ENCODE data around the gene ZFP1. TPM values are rescaled to one million over a fixed set of nuclear protein-coding genes. Genes with fewer than 3 reads are reported as not detected.
"Not testable (repeated sequence)": the region's sequence is repeated elsewhere in the genome, so short reads cannot be mapped to it uniquely, and the experiment has no call there.

The ZFP1 gene
- total RNA-seq, 6 donors from 2014 or later, result 4.2 to 10.8 (median 7.0) TPM

DNA sequence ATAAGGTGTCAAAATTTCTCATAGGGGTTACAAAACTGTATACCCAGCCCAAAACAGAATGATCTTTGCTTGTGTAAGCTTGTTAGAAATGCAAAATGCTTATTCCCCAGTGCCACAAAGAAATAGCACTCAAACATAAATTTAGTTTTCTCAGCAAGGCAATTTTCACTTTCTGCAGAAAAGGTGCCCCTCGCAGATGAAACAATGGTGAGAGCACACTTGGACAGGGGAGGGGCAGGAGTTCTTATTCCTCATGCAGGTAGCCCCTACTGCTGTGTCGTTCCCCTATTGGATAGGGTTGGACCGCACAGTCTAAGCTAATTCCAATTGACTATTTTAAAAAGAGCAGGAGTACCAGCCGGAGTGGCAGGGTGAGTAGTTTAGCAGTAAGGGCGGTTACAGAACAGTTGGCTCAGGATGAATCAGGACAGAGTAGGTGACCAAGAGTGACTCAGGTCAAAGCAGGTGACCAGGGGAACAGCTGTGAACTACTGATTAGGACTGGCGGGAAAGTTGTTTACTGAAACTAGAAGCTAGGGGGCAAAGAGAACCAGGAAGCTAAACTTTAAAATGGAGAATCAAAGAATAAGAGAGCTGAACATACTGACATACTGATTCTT, 26.3 kb upstream of the ZFP1 start:
- TF ChIP-seq CTCF (IDR thresholded peaks at IDR 0.05), result no peak
- no peak for TF ChIP-seq POLR2A (IDR thresholded peaks at IDR 0.05)
- TF ChIP-seq EP300 (IDR thresholded peaks at IDR 0.05), result no peak
- TF ChIP-seq POLR2AphosphoS5 (IDR thresholded peaks at IDR 0.05), result no peak
- H3K27me3 ChIP-seq, result no peaks in the 10 kb centered on the region
- DNase-seq (no peak), ATAC-seq (ENCODE audit: low FRiP score in 2 of 2) (no peak)
- H3K36me3 ChIP-seq, result no peaks in the 10 kb centered on the region
- peaks cover 5 to 18% (median 6%) of the 10 kb centered on the region in 4 donors for H3K9me3 ChIP-seq
- H3K4me1 ChIP-seq, result peaks cover 0 to 1% (median 0%) of the 10 kb centered on the region in 4 donors
- no peak overlapping the region for H3K4me3 ChIP-seq
- H3K27ac ChIP-seq, result no peak overlapping the region
- 92 to 98% methylated on average over 6 of the region's 6 CpGs for WGBS, 2 donors

- H3K9me3 ChIP-seq, result peaks cover 5 to 18% (median 8%) of the 10 kb centered on the region in 4 donors
- no peaks in the 10 kb centered on the region for H3K4me1 ChIP-seq
- ATAC-seq (ENCODE audit: low FRiP score in 2 of 2), result no peak
- no peaks in the 10 kb centered on the region for H3K27me3 ChIP-seq
- no peak overlapping the region for H3K27ac ChIP-seq
- 94 to 100% methylated on average over 1 of the region's 1 CpG for WGBS, 2 donors
- H3K4me3 ChIP-seq, result no peak overlapping the region
- no peak for TF ChIP-seq POLR2AphosphoS5 (IDR thresholded peaks at IDR 0.05)
- no peak for TF ChIP-seq EP300 (IDR thresholded peaks at IDR 0.05)
- no peak for TF ChIP-seq CTCF (IDR thresholded peaks at IDR 0.05)
- TF ChIP-seq POLR2A (IDR thresholded peaks at IDR 0.05), result no peak
- DNase-seq, result no peak
- no peaks in the 10 kb centered on the region for H3K36me3 ChIP-seq
Measured at GRCh38 chr16:75122609-75123008, 25.7 kb upstream of the ZFP1 start.

DNA sequence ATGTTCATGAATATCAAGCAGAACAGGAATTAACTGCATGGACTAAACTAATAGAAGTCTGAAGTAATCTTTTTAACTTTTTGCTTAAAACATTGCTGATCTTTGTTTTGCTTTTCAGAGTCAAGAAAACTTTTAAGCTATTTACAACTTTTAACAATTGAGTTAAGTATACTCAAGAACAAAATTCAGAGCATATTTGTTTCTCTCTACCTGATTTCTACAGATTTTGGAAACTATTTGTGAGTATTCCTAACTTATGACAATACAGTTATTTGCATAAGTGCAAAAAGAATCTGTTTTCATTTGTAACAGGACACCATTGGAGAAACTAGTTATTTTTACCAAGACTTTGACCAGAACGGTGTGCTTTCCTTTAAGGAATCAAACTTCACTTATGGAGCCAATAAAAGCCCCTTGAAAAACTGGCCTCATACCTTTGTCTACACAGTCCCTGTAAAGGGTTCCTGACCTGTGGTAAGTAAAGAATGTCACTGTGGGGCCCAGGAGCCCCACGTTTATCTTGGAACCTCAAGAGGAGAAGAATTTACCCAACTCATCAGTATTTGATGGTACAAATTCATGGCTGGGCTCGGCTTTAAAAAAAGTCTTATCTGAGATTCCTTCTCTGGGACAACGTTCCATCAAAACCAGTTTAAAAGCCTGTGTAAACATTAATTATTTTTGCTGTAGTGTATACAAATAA, 20.5 kb upstream of the ZFP1 start:
- 54 to 64% methylated on average over 4 of the region's 4 CpGs for WGBS, 2 donors
- H3K36me3 ChIP-seq, result no peaks in the 10 kb centered on the region
- DNase-seq (no peak), ATAC-seq (ENCODE audit: low FRiP score in 2 of 2) (no peak)
- TF ChIP-seq POLR2A (IDR thresholded peaks at IDR 0.05) (no peak), POLR2AphosphoS5 (IDR thresholded peaks at IDR 0.05) (no peak), CTCF (IDR thresholded peaks at IDR 0.05) (no peak), EP300 (IDR thresholded peaks at IDR 0.05) (no peak)
- peaks cover 0 to 9% (median 0%) of the 10 kb centered on the region in 4 donors for H3K9me3 ChIP-seq
- H3K27ac ChIP-seq, result no peak overlapping the region
- no peaks in the 10 kb centered on the region for H3K27me3 ChIP-seq
- H3K4me3 ChIP-seq, result no peak overlapping the region
- peaks cover 0 to 8% (median 0%) of the 10 kb centered on the region in 4 donors for H3K4me1 ChIP-seq

GRCh38 chr16:75129421-75130149, 18.7 kb upstream of the ZFP1 start:
- not testable (repeated sequence) for H3K4me3 ChIP-seq; ATAC-seq (ENCODE audit: low FRiP score in 2 of 2); H3K36me3 ChIP-seq; H3K9me3 ChIP-seq; H3K27me3 ChIP-seq; DNase-seq; H3K27ac ChIP-seq; H3K4me1 ChIP-seq
- 49% methylated on average over 5 of the region's 5 CpGs for WGBS, 2 donors

GRCh38 chr16:75130150-75130771, 18.1 kb upstream of the ZFP1 start:
- Histone ChIP-seq H3K36me3 (no peaks in the 10 kb centered on the region), H3K4me1 (peaks cover 0 to 8% (median 0%) of the 10 kb centered on the region in 4 donors), H3K27ac (no peak overlapping the region), H3K9me3 (peaks cover 0 to 9% (median 0%) of the 10 kb centered on the region in 4 donors), H3K4me3 (no peak overlapping the region), H3K27me3 (no peaks in the 10 kb centered on the region)
- no peak for TF ChIP-seq POLR2AphosphoS5 (IDR thresholded peaks at IDR 0.05)
- peak in 1 of 6 experiments; percentile 18 for TF ChIP-seq CTCF (IDR thresholded peaks at IDR 0.05)
- ATAC-seq (ENCODE audit: low FRiP score in 2 of 2), result no peak
- WGBS, 2 donors, result 63 to 79% methylated on average over 9 of the region's 9 CpGs
- no peak for DNase-seq

Measured in upper lobe of left lung (tissue), 6 donors.